Nephron progenitor cell (in vitro differentiated cells): ENCODE measurements around the gene STX7.

Source experiments
- DNase-seq: peaks from one replicate; pipeline ENCODE4 v3.0.0; 2021
- H3K27ac Mint-ChIP-seq: 2 replicates; pipeline ENCODE4 v1.8.0; 2021; ENCODE audit warnings: mild to moderate bottlenecking, moderate library complexity, mixed read lengths
- H3K27me3 Mint-ChIP-seq: 2 replicates; pipeline ENCODE4 v1.8.0; 2021; ENCODE audit warnings: mild to moderate bottlenecking, low read depth, mixed read lengths; ENCODE audit not compliant: poor library complexity
- H3K36me3 Mint-ChIP-seq: 2 replicates; pipeline ENCODE4 v1.8.0; 2021; ENCODE audit warnings: low read depth, mixed read lengths
- H3K4me1 Mint-ChIP-seq: 2 replicates; pipeline ENCODE4 v1.8.0; 2021; ENCODE audit warnings: mixed read lengths
- H3K4me3 Mint-ChIP-seq: 2 replicates; pipeline ENCODE4 v1.8.0; 2021; ENCODE audit warnings: mild to moderate bottlenecking, moderate library complexity, mixed read lengths
- H3K9me3 Mint-ChIP-seq: 2 replicates; pipeline ENCODE4 v1.8.0; 2021; ENCODE audit warnings: mild to moderate bottlenecking, moderate library complexity, mixed read lengths
- TF ChIP-seq, protein P1 (sequence below): fragments of 200-600 bp; sonication (generic); IDR thresholded peaks from 2 replicates; pipeline ENCODE4 v1.5.0; 2021; ENCODE audit warnings: antibody characterized with exemption

Gene STX7

GRCh38 chr6:132478266-132478665 is 34.6 kb downstream of the STX7 start:
- Mint-ChIP-seq H3K36me3 (no peaks in the 10 kb centered on the region), H3K4me3 (no peak overlapping the region), H3K27ac (no peak overlapping the region), H3K27me3 (no peaks in the 10 kb centered on the region), H3K4me1 (peaks cover 15% of the 10 kb centered on the region), H3K9me3 (no peaks in the 10 kb centered on the region)
- DNase-seq: no peak
- TF ChIP-seq, protein P1, sequence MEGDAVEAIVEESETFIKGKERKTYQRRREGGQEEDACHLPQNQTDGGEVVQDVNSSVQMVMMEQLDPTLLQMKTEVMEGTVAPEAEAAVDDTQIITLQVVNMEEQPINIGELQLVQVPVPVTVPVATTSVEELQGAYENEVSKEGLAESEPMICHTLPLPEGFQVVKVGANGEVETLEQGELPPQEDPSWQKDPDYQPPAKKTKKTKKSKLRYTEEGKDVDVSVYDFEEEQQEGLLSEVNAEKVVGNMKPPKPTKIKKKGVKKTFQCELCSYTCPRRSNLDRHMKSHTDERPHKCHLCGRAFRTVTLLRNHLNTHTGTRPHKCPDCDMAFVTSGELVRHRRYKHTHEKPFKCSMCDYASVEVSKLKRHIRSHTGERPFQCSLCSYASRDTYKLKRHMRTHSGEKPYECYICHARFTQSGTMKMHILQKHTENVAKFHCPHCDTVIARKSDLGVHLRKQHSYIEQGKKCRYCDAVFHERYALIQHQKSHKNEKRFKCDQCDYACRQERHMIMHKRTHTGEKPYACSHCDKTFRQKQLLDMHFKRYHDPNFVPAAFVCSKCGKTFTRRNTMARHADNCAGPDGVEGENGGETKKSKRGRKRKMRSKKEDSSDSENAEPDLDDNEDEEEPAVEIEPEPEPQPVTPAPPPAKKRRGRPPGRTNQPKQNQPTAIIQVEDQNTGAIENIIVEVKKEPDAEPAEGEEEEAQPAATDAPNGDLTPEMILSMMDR: no peak

GRCh38 chr6:132476688-132477087 is 36.2 kb downstream of the STX7 start:
- TF ChIP-seq, protein P1: no peak
- no peaks in the 10 kb centered on the region for H3K27me3 Mint-ChIP-seq
- H3K36me3 Mint-ChIP-seq: no peaks in the 10 kb centered on the region
- DNase-seq: no peak
- H3K9me3 Mint-ChIP-seq: no peaks in the 10 kb centered on the region
- peaks cover 4% of the 10 kb centered on the region for H3K4me1 Mint-ChIP-seq
- no peak overlapping the region for H3K4me3 Mint-ChIP-seq
- H3K27ac Mint-ChIP-seq: no peak overlapping the region

DNA sequence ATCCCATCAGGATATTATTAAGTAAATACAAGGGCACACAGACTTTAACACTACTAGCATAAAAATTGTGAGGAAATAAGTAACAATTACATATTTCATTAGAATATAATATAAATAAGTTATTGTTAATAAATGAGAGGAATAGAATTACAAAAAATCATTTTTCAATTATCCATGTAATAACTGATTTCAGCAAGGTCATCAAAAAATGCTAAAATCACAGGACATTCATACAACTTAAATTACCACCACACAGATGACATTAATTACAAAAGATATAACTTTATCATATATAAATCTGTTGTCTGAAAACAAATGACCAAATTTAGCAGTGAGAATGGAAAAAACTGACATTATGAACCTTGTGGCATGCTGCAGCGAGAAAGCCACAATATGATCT is 37.0 kb downstream of the STX7 start:
- no peaks in the 10 kb centered on the region for H3K27me3 Mint-ChIP-seq
- TF ChIP-seq, protein P1: no peak
- peaks cover 4% of the 10 kb centered on the region for H3K4me1 Mint-ChIP-seq
- DNase-seq: no peak
- H3K4me3 Mint-ChIP-seq: no peak overlapping the region
- no peak overlapping the region for H3K27ac Mint-ChIP-seq
- H3K36me3 Mint-ChIP-seq: no peaks in the 10 kb centered on the region
- no peaks in the 10 kb centered on the region for H3K9me3 Mint-ChIP-seq

DNA sequence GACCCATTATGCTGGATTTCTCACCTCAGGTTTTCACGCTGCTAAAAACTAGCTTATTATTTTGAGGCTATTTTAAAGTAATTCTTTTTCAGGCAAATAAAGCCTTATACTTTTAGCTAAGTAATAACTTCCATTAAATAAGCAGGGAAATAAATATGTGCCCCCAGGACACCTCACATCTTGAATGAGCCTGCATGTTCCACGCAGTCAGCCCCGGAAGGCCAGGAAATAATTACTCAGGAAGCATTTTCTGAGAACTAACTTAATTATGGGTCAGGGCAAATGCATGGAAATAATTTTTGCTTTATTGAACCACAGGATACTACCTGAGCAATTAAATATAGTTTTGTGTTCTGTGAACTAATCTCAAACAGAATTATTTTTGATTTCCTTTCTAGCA is 41.1 kb downstream of the STX7 start:
- no peaks in the 10 kb centered on the region for H3K4me1 Mint-ChIP-seq
- H3K4me3 Mint-ChIP-seq: no peak overlapping the region
- H3K27me3 Mint-ChIP-seq: no peaks in the 10 kb centered on the region
- no peak for DNase-seq
- peaks cover 10% of the 10 kb centered on the region for H3K36me3 Mint-ChIP-seq
- no peaks in the 10 kb centered on the region for H3K9me3 Mint-ChIP-seq
- TF ChIP-seq, protein P1: no peak
- H3K27ac Mint-ChIP-seq: peak overlapping the region; percentile 74

DNA sequence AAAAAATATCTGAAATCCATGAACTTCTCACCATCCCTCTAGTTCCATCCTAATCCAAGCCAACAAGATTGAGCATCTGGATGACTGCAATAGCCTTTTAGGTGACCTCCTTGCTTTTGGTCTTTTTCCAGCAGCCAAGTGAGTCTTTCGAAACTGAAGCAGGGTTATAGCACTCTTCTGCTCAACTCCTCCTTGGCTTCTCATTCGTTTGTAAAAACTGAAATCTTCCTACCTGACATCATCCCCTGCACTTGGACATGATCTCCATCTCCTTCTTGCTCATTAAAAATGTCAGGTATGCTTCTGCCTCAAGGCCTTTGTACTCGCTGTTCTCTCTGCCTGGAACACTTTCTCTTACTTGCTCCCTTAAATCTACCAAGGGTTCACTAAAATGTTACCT is 46.0 kb downstream of the STX7 start:
- H3K27me3 Mint-ChIP-seq: no peaks in the 10 kb centered on the region
- H3K4me1 Mint-ChIP-seq: no peaks in the 10 kb centered on the region
- H3K27ac Mint-ChIP-seq: no peak overlapping the region
- H3K4me3 Mint-ChIP-seq: no peak overlapping the region
- DNase-seq: no peak
- H3K9me3 Mint-ChIP-seq: no peaks in the 10 kb centered on the region
- TF ChIP-seq, protein P1: no peak
- peaks cover 29% of the 10 kb centered on the region for H3K36me3 Mint-ChIP-seq

- Mint-ChIP-seq H3K9me3 (no peaks in the 10 kb centered on the region), H3K4me3 (no peak overlapping the region), H3K4me1 (no peaks in the 10 kb centered on the region), H3K27ac (no peak overlapping the region), H3K36me3 (peaks cover 35% of the 10 kb centered on the region), H3K27me3 (no peaks in the 10 kb centered on the region)
- no peak for DNase-seq
- TF ChIP-seq, protein P1: no peak
Measured at GRCh38 chr6:132465530-132466485, 47.1 kb downstream of the STX7 start.
